ENCODE results near the gene LAGE3.
A peak's percentile ranks its signal among the peaks of the same experiment; 100 is the strongest.

Gene LAGE3, protein sequence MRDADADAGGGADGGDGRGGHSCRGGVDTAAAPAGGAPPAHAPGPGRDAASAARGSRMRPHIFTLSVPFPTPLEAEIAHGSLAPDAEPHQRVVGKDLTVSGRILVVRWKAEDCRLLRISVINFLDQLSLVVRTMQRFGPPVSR

DNA sequence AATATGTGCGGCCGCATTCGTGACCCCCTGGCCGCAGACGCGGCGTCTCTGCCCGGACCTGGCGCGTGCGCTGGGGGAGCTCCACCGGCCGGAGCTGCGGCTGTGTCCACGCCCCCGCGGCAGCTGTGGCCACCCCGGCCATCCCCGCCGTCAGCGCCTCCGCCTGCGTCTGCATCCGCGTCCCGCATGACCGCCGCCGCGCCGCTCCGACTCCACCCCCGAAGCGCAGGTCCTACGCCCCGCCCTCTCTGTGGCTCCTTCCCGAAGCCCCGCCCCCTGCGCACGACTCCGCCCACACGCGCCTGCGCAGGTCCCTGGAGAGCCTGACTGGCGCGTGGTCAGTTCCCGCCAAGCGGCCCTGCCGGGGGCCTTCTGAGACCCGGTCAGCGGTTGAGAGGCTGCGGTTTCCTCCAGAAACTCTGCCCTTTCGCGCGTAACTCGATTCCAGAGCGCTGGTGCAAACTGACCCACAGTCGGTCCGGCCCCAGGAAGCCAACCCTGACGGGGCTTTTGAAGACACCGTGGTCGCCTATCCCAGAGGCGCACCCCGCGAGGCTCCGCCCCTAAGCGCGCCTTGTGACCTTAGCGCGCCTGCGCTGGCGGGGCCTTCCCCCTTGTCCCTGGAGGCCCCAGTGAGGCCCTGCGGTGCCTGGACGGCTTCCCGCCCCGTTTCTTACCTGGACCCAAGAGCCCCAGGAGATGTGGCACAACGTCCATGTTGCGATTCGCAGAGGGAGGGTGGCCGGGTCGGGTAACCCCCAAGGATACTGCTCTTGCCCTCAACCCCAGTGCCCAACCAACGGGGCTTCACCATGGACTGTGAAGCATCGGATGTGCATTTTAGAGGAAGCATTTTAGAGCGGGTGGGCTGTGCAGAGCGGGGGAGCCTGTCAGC is at the start of gene LAGE3:
Gene LAGE3 (minus strand): TSS at position 554 of the 895 bp plus-strand sequence. CDS start 366 bp downstream, at position 188.
- peak; percentile 84 to 86 (median 85) for DNase-seq (ENCODE audit: low read depth in 2 of 3, low spot score in 2 of 3)

DNA sequence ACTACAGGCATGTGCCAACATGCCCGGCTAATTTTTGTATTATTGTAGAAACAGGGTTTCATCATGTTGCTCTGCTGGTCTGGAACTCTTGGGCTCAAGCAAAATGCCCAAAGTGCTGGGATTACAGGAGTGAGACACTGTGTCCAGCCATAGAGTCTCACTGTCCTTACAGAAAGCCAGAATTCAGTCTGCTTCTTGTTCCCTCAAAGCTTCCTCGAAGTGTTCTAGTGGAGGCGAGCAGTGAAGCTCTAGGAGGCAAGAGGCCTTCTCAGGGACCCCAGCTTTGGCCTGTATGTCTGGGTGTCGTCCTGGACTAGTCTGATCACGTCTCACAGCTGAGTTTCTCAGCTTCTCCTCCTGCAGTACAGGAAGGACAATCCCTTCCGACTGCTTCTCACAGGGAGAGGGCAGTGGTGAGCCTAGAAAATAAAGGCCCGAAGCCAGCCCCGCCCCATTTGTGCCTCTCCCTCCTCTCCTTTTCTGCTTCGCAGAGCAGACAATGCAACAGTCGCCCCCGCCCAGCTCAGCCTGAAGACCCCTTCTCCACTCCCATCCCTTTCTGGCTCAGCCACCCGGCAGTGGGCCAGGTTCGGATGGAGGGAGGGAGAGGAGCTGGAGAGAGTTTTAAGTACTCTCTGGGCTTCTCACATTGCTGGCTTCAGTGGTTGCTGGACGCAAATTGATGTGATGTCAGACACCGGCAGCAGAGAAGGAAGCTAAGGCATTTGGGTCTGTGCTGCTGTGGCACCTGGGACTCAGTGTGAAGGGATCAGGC is 48.0 kb upstream of the LAGE3 start:
- no peak for DNase-seq (ENCODE audit: low read depth in 2 of 3, low spot score in 2 of 3)

DNA sequence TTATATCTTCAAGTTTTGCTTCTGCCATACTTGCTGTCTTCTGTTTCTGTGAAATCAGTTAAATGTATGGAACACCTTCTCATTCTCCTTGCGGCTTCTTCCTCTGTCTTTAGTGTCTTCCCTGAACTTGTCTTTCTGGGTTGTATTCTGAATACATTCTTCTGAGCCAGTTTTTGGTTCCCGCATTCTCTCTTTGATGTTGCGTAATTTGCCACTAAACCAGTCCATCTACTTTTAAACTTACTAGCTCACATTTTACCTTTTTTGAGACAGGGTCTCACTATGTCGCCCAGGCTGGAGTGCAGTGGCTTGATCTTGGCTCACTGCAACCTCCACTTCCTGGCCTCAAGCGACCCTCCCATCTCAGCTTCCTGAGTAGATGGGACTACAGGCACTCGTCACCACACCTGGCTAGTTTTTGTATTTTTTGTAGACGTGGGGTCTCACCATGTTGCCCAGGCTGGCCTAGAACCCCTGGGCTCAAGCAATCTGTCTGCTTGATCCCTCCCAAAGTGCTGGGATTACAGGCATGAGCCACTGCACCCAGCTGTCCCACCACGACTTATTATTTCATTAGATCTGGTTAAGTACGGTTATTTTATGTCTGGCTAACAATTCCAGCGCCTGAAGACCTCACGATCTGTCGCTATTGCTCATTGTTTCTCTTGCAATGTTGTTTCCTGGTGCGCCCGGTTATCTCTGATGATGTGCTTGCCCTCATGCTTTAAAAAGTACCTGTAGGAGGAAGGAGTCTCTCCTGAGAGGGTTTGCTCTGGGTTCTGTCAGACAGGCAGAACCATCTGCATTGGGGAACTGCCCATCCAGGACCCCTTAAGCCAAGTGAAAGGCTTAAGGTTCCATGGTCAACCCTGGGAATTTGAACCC is 46.8 kb upstream of the LAGE3 start:
- DNase-seq (ENCODE audit: low read depth in 2 of 3, low spot score in 2 of 3): no peak

DNA sequence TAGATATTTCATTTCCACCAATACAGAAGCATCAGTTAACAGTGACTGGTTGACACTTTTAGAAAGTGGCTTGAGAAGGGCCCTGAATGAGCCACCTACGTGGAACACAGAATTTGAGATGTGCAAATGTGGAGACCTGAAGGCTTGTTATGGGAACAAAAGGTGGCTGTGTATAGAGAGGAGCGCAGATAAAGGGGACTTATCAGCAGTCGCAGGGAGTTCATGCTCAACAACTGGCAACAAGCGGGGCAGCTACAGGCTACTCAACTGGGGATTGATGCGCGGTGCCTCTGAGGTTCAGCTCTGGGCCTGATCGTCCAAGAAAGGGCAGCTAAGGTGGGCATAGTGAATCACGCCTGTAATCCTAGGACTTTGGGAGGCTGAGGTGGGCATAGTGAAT is 40.3 kb upstream of the LAGE3 start:
- DNase-seq (ENCODE audit: low read depth in 2 of 3, low spot score in 2 of 3): no peak

DNA sequence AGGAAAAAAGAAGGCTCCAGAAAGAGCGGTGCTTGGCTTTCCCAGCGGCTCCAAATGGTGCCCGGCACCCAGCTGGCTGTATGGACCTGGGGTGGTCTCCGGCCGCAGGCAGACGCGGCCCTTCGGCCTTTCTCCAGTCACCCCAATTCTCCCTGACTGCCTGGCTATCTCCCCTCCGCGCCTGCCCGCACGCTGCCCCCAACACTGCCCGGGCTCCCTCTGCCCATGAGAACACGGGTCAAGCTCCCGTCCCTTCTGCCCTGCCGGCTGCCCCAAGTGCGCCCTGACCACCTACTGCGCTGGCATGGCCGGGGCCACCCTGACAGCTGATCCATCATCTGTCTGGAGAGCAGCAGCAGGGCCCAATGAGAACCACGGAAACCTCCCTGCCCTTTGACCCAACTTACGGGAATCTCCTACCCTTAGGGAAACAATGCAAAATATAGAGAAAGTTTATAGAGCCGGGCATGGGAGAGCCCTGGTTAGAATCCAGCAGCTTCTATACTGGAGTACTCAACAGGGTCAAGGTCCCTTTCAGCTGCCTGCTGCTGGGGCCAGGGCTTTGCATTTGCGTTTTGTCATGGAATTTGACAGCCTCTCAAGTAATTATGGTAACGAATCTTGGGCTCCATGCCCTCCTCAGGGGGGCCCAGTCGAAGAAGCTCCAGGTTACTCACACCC is 38.2 kb upstream of the LAGE3 start:
- DNase-seq (ENCODE audit: low read depth in 2 of 3, low spot score in 2 of 3): no peak

DNA sequence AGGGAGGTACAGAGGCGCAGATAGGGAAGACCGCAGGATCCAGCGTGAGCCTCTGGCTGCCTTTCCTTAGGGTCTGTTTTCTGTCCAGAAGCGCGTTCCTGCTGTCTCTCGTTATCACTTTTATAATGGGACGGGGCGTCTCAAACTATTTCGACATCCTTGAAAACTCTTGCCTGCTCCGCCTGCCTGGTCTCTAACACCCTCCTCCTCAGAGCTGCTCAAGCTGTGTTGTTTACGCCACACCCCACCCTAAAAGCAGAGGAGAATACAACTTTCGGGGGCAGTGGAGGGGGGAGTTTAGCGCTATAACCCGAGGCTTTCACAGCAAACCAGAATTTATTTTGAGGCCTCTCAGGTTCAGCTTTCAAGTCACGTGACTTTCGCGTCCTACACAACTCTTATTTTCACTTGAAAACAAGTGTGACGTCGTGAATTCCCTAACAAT is 37.6 kb upstream of the LAGE3 start:
- no peak for DNase-seq (ENCODE audit: low read depth in 2 of 3, low spot score in 2 of 3)

DNA sequence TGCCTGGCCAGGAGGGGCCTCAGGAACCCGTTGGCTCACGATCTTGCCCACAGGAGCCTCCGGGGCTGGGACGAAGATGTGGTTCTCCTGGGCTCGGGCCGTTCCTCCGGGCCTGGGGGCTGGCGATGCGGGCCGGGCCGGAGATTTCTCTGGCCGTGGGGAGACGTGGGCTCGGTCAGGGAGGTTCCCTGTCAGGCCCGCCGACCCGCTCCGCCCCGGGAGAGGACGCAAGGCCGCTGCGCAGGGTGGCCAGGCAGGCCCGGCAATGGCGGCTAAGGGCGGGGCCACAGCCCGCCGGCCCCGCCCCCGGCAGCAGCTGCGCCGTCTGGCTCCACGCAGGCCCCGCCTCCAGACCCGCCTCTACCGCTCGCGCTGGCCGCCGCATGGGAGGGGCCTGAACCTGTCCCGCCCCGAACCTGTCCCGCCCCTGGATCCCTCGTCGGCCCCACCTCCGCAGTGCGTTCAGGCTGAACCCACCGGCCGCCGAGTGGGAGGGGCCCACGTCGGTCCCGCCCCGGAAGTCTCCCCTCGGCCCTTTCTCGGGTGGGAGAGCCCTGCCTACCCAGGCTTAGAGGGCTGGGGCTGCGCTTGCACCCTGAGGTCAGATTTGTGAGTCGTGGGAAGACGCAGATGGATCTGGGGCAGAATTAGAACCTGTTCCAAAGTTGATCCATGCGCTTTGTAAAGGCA is 37.0 kb upstream of the LAGE3 start, which contains the start of gene FAM3A:
Gene FAM3A (minus strand): TSS at position 267 of the 690 bp plus-strand sequence. CDS start 460 bp downstream, outside the sequence.
- peak; percentile 71 to 89 (median 77) for DNase-seq (ENCODE audit: low read depth in 2 of 3, low spot score in 2 of 3)

DNA sequence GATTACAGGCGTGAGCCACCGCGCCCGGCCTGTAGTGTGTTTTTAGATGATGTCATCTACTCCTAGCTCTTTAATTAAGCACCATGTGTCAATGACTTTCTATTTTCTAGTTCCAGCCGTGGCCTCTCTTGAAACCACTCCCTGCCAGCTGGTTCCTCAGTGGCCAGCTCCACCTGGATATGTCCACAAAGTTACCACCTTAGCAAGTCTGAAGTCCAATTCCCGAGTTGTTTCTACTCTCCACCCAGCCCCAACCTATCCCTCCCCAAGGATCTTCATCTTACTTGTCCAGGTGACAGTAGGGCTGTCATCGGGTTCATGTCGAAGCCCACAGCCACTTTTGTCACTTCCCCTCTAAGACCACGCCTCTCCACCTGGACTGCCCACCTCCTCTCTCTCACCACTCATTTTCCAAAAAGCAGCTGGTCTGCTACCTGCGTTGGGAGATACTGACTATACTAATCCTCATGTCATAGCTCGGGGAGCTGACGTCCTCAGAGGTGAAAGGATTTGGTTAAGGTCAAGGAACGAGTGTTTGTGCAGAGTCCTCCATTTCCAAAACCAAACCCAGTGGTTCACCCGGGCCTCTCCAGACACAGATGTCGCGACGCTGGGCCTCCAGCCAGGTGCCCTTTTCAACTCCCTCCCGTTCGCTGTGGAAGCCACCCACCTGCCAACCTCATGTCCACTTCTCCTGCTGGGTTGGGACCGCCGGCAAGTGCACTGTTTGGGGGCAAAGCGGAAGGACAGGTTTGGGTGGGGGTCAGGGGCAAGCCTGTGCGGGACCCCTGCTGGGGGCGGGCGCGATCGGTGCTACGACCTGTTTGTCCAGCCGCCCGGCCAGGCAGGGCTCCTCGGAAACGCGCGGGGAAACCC is 36.2 kb upstream of the LAGE3 start:
- DNase-seq (ENCODE audit: low read depth in 2 of 3, low spot score in 2 of 3): no peak

DNA sequence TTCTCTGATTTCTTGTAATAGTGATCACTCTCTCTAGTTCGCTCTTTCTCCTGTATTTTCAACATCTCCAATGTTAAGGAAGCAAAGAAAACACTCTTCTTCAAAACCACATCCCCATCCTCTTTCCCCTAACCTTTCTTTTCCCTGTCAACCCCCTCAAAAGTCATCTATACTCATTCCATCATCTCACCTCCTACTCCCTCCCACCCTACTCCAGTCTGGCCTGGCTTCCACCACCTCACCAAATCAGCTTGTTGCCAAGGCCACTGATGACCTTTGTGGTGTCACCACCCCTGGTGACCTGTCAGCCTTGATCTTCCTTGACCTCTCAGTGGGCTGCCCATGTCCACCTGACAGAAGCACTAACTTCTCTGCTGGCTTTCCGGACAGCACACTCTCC is 34.6 kb upstream of the LAGE3 start:
- DNase-seq (ENCODE audit: low read depth in 2 of 3, low spot score in 2 of 3): no peak

DNA sequence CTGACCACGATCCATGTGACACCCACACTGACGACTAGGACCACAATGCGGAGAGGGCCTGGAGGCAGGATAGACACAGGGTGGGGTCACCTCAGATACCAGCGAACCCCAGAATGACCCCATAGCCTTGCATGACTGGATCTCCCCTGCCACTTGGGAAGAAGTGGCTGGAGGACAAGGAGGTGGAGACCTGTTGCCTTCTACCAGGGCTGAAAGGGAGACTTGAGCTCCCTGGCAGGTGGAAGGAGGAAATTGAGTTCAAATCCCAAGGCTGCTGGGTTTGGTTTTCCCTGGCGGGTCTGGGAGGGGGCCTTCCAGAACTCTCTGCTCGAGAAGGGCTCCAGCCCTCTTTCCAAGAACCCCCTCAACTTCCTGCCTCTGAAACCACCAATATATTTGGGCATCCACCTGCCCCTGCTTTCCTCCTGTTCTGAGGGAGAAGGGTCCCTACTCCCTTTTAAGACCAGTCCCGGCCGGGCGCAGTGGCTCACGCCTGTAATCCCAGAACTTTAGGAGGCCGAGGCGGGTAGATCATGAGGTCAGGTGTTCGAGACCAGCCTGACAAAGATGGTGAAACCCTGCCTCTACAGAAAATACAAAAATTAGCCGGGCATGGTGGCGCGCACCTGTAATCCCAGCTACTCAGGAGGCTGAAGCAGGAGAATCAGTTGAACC is 33.9 kb upstream of the LAGE3 start:
- DNase-seq (ENCODE audit: low read depth in 2 of 3, low spot score in 2 of 3): no peak

DNA sequence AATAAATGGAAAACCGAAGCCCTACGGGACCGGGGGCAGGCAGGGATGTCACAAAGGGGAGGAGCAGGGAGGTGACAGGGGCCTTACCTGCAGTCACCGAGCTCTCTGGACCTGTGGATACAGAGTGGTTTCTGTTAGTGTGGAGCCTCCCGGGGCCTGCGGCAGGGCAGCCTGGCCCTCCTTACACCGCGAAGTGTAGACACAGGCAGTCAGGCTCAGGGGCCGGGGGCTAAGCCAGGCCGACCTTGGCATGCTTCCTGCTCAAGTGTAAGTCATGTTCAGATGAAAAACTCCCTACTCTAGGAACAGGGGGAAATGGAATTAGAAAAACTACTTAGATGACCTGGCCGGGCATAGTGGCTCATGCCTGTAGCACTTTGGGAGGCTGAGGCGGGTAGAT is 32.7 kb upstream of the LAGE3 start:
- DNase-seq (ENCODE audit: low read depth in 2 of 3, low spot score in 2 of 3): no peak

DNA sequence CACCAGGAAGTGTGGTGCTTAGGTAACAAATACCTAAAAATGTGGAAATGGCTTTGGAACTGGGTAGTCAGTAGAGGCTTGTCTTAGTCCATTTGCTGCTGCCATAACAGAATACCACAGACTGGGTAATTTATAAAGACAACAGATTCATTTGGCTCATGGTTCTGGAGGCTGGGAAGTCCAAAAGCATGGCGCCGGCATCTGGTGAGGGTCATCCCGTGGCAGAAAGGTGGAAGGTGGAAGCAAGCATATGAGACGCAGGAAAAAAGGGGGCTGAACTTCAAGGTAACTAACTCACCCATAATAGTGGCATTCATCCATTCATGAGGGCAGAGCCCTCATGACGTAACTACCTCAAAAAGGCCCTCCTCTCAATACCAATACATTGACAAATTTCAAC is 30.4 kb upstream of the LAGE3 start:
- no peak for DNase-seq (ENCODE audit: low read depth in 2 of 3, low spot score in 2 of 3)

DNA sequence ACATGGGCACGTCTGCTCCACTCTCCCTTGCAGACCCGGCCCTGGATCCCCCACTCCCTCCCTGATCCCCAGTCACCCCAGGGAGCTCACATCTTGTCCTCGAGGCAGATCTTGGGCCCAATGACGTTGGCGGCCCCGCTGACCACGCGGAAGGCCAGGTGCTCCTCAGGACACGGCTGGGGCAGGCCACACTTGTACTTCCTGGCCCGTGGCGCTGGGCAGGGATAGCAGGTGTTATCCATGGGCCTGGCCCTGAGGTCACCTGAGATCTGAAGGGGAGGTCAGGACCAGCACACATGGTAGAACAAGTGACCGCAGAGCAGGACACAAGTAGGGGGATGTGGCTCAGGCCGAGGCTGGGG is 29.3 kb upstream of the LAGE3 start:
- no peak for DNase-seq (ENCODE audit: low read depth in 2 of 3, low spot score in 2 of 3)

DNA sequence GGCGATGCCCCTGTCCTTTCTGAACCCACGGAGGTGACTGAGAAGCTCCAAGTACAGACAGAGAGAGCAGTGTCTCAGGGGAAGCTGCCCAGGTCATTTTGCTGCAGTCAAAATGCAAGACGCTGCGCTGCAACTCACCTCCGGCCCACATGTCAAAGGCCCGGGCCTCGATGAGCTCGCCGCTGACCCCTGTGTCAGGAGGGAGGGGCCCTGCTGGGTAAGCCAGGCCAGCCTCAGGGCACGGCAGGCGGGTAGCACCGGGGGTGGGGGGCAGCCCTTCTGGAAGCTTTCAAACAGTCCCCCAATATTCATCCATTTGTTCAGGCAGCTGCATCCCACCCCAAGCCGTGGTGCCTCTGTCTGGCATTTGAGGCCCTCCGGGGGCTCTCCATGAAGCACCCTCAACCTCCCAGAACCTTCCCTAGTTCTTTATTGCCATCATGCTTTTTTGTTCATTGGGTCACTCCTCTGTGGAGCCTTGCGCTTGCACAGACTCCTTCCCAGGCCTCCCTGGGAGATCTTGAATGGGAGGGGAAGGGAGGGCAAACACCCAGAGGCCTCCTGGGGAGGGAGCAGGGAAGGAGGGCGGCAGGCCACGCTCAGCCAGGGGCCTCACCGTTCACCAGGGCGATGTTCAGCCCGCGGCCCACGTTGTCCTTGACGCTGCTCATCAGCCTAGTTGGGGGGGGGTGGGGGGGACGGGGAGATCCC is 28.7 kb upstream of the LAGE3 start:
- no peak for DNase-seq (ENCODE audit: low read depth in 2 of 3, low spot score in 2 of 3)

DNA sequence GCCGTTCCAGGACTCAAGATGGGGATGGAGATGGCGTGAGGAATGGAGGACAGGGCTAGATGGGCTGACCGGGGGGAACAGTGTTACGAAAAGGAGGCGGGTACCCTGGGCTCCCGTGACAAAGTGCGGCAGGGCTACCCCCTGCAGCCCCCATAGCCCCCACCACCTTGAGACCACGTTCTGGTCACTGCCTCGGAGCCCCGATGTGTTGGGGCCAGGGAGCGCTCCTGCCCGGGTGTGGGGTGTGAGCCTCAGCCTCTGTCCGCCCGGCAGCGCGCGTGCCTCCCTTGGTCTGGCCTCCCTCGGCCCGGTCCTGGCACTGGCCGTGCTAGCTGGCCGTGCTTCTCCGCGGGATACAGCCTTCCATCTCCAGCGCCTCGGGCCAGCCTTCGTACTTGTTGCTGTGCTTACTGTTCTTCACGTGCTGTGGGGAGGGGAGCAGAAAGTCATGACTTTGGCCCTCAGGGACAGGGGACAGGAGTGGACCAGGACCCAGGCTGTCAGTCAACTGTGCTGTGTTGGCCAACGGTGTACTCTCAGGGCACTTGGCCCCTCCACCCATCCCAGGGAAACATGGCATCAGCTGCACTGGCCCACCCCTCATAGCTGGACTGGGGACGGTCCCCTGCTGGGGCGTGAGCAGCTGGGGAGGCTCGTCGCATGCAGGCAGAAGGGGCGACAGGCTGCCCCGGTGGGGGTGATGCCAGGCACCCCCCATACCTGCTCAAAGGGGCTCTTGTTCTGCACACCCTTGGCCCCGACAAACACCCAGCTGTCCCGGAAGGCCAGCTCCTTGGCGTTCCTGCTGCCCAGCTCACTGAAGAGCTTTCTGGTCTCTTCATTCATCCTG is 27.6 kb upstream of the LAGE3 start:
- DNase-seq (ENCODE audit: low read depth in 2 of 3, low spot score in 2 of 3): no peak

DNA sequence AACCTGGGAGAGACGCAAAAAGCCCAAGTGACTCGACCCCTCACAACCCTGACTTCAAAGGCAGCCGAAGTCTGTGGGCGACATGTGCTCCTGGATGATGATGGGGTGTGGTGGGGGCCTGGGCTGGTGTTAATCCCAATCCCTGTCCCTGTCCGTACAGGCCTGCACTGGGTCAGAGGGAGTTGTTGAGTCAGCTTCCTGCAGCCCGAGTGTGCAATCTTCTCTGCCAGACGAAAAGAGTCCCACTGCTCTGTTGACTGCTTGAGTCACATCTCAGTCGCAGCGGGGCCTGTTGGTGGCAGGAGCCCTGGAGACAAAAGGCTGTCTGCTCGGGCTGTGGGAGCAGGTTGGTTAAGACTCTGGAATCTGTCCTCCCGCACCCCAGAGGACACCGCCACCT is 26.7 kb upstream of the LAGE3 start:
- no peak for DNase-seq (ENCODE audit: low read depth in 2 of 3, low spot score in 2 of 3)

DNA sequence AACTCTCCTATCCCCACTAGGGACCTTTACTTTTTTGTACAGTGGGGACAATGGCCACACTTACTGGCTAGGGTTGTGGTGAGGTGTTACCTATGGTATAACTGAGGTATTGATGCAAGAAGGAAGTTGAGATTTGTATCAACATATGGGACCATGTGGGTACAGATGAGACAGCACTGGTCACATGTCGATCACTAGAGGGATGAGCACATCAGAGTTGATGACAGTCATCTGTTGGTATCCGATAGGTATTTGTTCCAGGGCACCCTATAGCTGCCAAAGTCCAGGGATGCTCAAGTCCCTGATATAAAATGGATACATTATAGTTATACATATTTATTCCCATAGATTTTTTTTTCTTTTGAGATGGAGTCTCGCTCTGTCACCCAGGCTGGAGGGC is 23.9 kb upstream of the LAGE3 start:
- DNase-seq (ENCODE audit: low read depth in 2 of 3, low spot score in 2 of 3): no peak

All from activated CD8-positive, alpha-beta memory T cell treated with anti-CD3 and anti-CD28 coated beads for 48 hours (primary cell).